Bronchial epithelial cell (primary cell): ENCODE measurements around the gene PSMB2. TPM values are rescaled to one million over a fixed set of nuclear protein-coding genes. Genes with fewer than 3 reads are reported as not detected.

Source experiments
- DNase-seq: peaks from one replicate; pipeline ENCODE4 v3.0.0-alpha.2; 2010; ENCODE audit warnings: low read depth
- FAIRE-seq: peaks from 2 replicates; lab custom pipeline; 2011; peaks lifted over from hg19 to GRCh38; lab: Jason Lieb, UNC
- H3K27me3 ChIP-seq: 2 replicates; pipeline ENCODE4 v1.5.1; 2011; ENCODE audit warnings: low read length; ENCODE audit not compliant: control insufficient read depth, insufficient read depth
- H3K36me3 ChIP-seq: 2 replicates; pipeline ENCODE4 v1.5.1; 2011; ENCODE audit warnings: low read length; ENCODE audit not compliant: control insufficient read depth, insufficient read depth
- H3K4me3 ChIP-seq: 2 replicates; pipeline ENCODE4 v1.5.1; 2011; ENCODE audit warnings: mild to moderate bottlenecking, low read depth, low read length, control low read depth
- total RNA-seq: library from RNA; depleted of rRNA; stranded (reverse); fragments of >200 nt; gene quantifications from 2 replicates; pipeline ENCODE4 v1.2.1, GENCODE V29; 2014
- TF ChIP-seq, protein P1 (sequence below): IDR thresholded peaks from 2 replicates; pipeline ENCODE4 v1.5.1; 2011; ENCODE audit warnings: mild to moderate bottlenecking, moderate library complexity, low read length, control low read depth, inconsistent platforms; ENCODE audit not compliant: insufficient read depth, severe bottlenecking

PSMB2 gene
- total RNA-seq, 1 donor from 2014 or later = 12.4 TPM

DNA sequence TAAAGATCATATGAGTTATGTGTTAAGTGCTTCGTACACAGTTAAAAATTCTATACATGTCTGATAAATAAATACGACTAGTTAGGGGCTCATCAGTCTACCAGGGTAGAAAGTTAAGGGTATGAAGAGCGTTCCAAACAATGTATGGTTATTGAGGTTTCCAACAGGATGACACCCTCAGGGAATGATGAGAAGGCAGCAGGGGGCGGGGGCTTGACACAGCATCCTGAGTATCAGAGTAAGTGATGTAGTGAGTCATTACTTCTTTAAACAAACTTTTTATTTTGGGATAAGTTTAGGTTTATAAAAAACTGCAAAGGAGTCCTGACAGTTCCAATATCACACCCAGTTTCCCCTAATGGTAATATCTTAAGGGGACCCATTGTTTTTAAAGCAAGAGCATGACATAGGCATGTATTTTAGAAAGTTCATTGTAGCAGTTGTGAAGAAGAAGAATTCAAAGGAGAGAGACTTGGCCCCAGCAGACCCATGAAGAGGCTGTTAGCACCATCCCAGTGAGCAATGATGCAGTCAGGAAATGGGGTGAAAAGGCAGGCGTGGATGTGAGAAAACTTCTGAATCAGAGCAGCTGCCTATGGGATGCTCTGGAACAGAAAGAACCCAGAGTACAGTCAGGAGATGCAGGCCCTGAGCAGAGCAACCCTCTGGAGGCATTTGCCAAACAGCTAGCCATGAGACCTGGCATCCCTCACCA, 15.0 kb upstream of the PSMB2 start:
- FAIRE-seq (no peak), DNase-seq (peak; percentile 13)
- Histone ChIP-seq H3K4me3 (no peak overlapping the region), H3K27me3 (no peaks in the 10 kb centered on the region), H3K36me3 (no peaks in the 10 kb centered on the region)
- TF ChIP-seq, protein P1, sequence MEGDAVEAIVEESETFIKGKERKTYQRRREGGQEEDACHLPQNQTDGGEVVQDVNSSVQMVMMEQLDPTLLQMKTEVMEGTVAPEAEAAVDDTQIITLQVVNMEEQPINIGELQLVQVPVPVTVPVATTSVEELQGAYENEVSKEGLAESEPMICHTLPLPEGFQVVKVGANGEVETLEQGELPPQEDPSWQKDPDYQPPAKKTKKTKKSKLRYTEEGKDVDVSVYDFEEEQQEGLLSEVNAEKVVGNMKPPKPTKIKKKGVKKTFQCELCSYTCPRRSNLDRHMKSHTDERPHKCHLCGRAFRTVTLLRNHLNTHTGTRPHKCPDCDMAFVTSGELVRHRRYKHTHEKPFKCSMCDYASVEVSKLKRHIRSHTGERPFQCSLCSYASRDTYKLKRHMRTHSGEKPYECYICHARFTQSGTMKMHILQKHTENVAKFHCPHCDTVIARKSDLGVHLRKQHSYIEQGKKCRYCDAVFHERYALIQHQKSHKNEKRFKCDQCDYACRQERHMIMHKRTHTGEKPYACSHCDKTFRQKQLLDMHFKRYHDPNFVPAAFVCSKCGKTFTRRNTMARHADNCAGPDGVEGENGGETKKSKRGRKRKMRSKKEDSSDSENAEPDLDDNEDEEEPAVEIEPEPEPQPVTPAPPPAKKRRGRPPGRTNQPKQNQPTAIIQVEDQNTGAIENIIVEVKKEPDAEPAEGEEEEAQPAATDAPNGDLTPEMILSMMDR = no peak

- FAIRE-seq (no peak), DNase-seq (no peak)
- no peaks in the 10 kb centered on the region for H3K36me3 ChIP-seq
- TF ChIP-seq, protein P1 = no peak
- H3K27me3 ChIP-seq = no peaks in the 10 kb centered on the region
- H3K4me3 ChIP-seq = no peak overlapping the region
These were observed 13.9 kb upstream of the PSMB2 start for GRCh38 chr1:35655196-35655595.

- TF ChIP-seq, protein P1 = no peak
- no peak overlapping the region for H3K4me3 ChIP-seq
- FAIRE-seq (no peak), DNase-seq (no peak)
- H3K36me3 ChIP-seq = no peaks in the 10 kb centered on the region
- peaks cover 2% of the 10 kb centered on the region for H3K27me3 ChIP-seq
These were observed 9.1 kb upstream of the PSMB2 start for GRCh38 chr1:35650416-35650815.

DNA sequence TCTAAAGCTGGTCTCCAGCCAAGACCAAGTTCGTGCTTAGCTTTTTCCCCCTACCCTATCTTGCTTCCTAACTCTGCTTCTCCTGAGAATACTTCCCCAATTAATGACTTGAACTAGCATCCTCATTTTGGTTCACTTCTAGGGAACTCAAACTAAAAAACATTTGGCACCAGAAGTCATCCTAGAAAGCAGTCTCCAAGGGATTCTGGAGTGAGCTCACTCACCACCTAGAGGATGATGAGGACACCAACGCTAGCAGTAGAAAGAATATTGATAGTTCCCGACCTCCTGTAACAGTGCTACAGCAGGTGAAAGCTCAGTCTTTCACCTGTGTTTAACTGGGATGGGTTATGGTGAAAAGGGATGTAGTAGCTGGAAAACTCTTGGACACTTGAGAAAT, 4.7 kb upstream of the PSMB2 start:
- H3K4me3 ChIP-seq = no peak overlapping the region
- DNase-seq (no peak), FAIRE-seq (no peak)
- TF ChIP-seq, protein P1 = no peak
- no peaks in the 10 kb centered on the region for H3K36me3 ChIP-seq
- peaks cover 5% of the 10 kb centered on the region for H3K27me3 ChIP-seq

- Histone ChIP-seq H3K36me3 (no peaks in the 10 kb centered on the region), H3K4me3 (no peak overlapping the region), H3K27me3 (peaks cover 5% of the 10 kb centered on the region)
- TF ChIP-seq, protein P1 = no peak
- FAIRE-seq (no peak), DNase-seq (no peak)
These were observed 2.9 kb upstream of the PSMB2 start for GRCh38 chr1:35644204-35644603.
